IMR-90 (cell line): Measurements from ENCODE around the gene NRP2. TPM values are rescaled to one million over a fixed set of nuclear protein-coding genes. Genes with fewer than 3 reads are reported as not detected.

ENCODE experiments used
- ATAC-seq: fragments of 200-7000 bp; cut with Tn5 transposase; 2 replicates; pipeline ENCODE4 v1.9.1; 2020; ENCODE audit warnings: low read depth, mild to moderate bottlenecking, moderate library complexity
- BruUV-seq: library from RNA; stranded (reverse); fragments of 400-500 nt; replicated peaks from 2 replicates; lab custom pipeline; 2021; lab: Mats Ljungman, UMichigan
- CTCF ChIA-PET: fragments of 300-600 bp; formaldehyde crosslinking; extraction: SDS; loops from one replicate; lab custom pipeline; 2021; ENCODE audit warnings: antibody characterized with exemption; lab: Yijun Ruan, JAX
- POLR2A ChIA-PET: fragments of 300-600 bp; sonication (Branson Sonifier 250); formaldehyde crosslinking; loops from one replicate; lab custom pipeline; 2022; ENCODE audit warnings: antibody characterized with exemption; ENCODE audit not compliant: unreplicated experiment; lab: Charles Lee
- DNase-seq: peaks from one replicate; pipeline ENCODE4 v3.0.0; 2013
- H2AFZ ChIP-seq: replicated peaks from 2 replicates; pipeline ENCODE3; 2013; ENCODE audit warnings: low read length, mild to moderate bottlenecking; ENCODE audit not compliant: poor library complexity
- H2AK5ac ChIP-seq: 2 replicates; pipeline ENCODE4 v1.6.1; 2013; ENCODE audit warnings: low read depth, low read length, inconsistent platforms
- H2AK9ac ChIP-seq: replicated peaks from 2 replicates; pipeline ENCODE3; 2013; ENCODE audit warnings: mild to moderate bottlenecking, low read depth, low read length, moderate library complexity; ENCODE audit not compliant: poor library complexity
- H2BK120ac ChIP-seq: 2 replicates; pipeline ENCODE4 v1.6.1; 2013; ENCODE audit warnings: low read depth, low read length, inconsistent platforms
- H2BK15ac ChIP-seq: 3 replicates; pipeline ENCODE4 v1.6.1; 2013; ENCODE audit warnings: low read depth, low read length, inconsistent platforms
- H2BK20ac ChIP-seq: 2 replicates; pipeline ENCODE4 v1.6.1; 2013; ENCODE audit warnings: low read depth, mild to moderate bottlenecking, inconsistent platforms, low read length, moderate library complexity
- H2BK5ac ChIP-seq: 2 replicates; pipeline ENCODE4 v1.6.1; 2013; ENCODE audit warnings: mild to moderate bottlenecking, low read depth, low read length, inconsistent platforms; ENCODE audit not compliant: poor library complexity, severe bottlenecking
- H3K14ac ChIP-seq: replicated peaks from 2 replicates; pipeline ENCODE4 v1.6.1; 2013; ENCODE audit warnings: low read depth, low read length, inconsistent platforms
- H3K18ac ChIP-seq: 2 replicates; pipeline ENCODE4 v1.6.1; 2013; ENCODE audit warnings: low read depth, low read length, control low read depth
- H3K23ac ChIP-seq: 2 replicates; pipeline ENCODE4 v1.6.1; 2013; ENCODE audit warnings: low read depth, low read length, inconsistent platforms
- H3K27ac ChIP-seq: 2 replicates; pipeline ENCODE4 v1.5.1; 2013; ENCODE audit warnings: mild to moderate bottlenecking, control low read depth, low read length; ENCODE audit not compliant: insufficient read depth
- H3K27me3 ChIP-seq: 2 replicates; pipeline ENCODE4 v1.6.1; 2013; ENCODE audit warnings: low read length; ENCODE audit not compliant: control insufficient read depth, insufficient read depth
- H3K36me3 ChIP-seq: 2 replicates; pipeline ENCODE4 v1.6.1; 2013; ENCODE audit warnings: low read length, mixed read lengths; ENCODE audit not compliant: control insufficient read depth, insufficient read depth
- H3K4ac ChIP-seq: 2 replicates; pipeline ENCODE4 v1.6.1; 2013; ENCODE audit warnings: low read depth, low read length, inconsistent platforms
- H3K4me1 ChIP-seq: 2 replicates; pipeline ENCODE4 v1.6.1; 2013; ENCODE audit warnings: low read length, mixed read lengths; ENCODE audit not compliant: control insufficient read depth, insufficient read depth
- H3K4me2 ChIP-seq: 2 replicates; pipeline ENCODE4 v1.6.1; 2013; ENCODE audit warnings: low read depth, mild to moderate bottlenecking, control low read depth, low read length, moderate library complexity
- H3K4me3 ChIP-seq: 2 replicates; pipeline ENCODE4 v1.5.1; 2013; ENCODE audit warnings: low read depth, mild to moderate bottlenecking, control low read depth, low read length, moderate library complexity; ENCODE audit not compliant: insufficient read depth
- H3K56ac ChIP-seq: 2 replicates; pipeline ENCODE4 v1.6.1; 2013; ENCODE audit warnings: low read length, inconsistent platforms; ENCODE audit not compliant: insufficient read depth; ENCODE audit errors: extremely low read depth
- H3K79me1 ChIP-seq, 2 experiments: 2 replicates each; pipeline ENCODE4 v1.6.1; 2013; ENCODE audit warnings: low read length in 2 of 2, inconsistent platforms in 1 of 2, low read depth in 1 of 2
- H3K9ac ChIP-seq: 2 replicates; pipeline ENCODE4 v1.6.1; 2013; ENCODE audit warnings: low read depth, low read length, control low read depth
- H3K9me1 ChIP-seq: 2 replicates; pipeline ENCODE4 v1.6.1; 2013; ENCODE audit warnings: low read length, inconsistent platforms; ENCODE audit not compliant: insufficient read depth
- H3K9me3 ChIP-seq: 2 replicates; pipeline ENCODE4 v1.6.1; 2013; ENCODE audit warnings: low read length; ENCODE audit not compliant: control insufficient read depth, insufficient read depth
- H4K20me1 ChIP-seq: 2 replicates; pipeline ENCODE4 v1.6.1; 2013; ENCODE audit warnings: low read length, inconsistent platforms; ENCODE audit not compliant: insufficient read depth
- H4K5ac ChIP-seq: 2 replicates; pipeline ENCODE4 v1.6.1; 2013; ENCODE audit warnings: mild to moderate bottlenecking, low read depth, low read length, control low read depth
- H4K8ac ChIP-seq, 2 experiments: 2 replicates each; pipeline ENCODE4 v1.6.1; 2013; ENCODE audit warnings: low read depth in 2 of 2, low read length in 2 of 2, control low read depth in 1 of 2, inconsistent platforms in 1 of 2
- H4K91ac ChIP-seq: 2 replicates; pipeline ENCODE4 v1.6.1; 2013; ENCODE audit warnings: low read depth, low read length, inconsistent platforms; ENCODE audit not compliant: insufficient read depth
- MAFK ChIP-seq: IDR thresholded peaks from 2 replicates; pipeline ENCODE4 v1.6.1; 2012; ENCODE audit warnings: low read depth, low read length, improper control_type of control experiment
- MXI1 ChIP-seq: IDR thresholded peaks from 2 replicates; pipeline ENCODE4 v1.6.1; 2012; ENCODE audit warnings: low read depth, mild to moderate bottlenecking, low read length, moderate library complexity, borderline replicate concordance
- POLR2A ChIP-seq: IDR thresholded peaks from 2 replicates; pipeline ENCODE4 v1.6.1; 2012; ENCODE audit warnings: mild to moderate bottlenecking, low read depth, low read length
- WGBS, 2 experiments: methylation state at CpG; one replicate each; pipeline versions ENCODE4 v1.1.5 to v1.1.7; 2013; ENCODE audit warnings: missing lambda C conversion rate in 2 of 2; ENCODE audit not compliant: insufficient read length in 1 of 2; ENCODE audit errors: extremely low coverage in 2 of 2; 5-methylcytosine and 5-hydroxymethylcytosine counted together
- dilution Hi-C: fragments of 300-500 bp; cut with HindIII; formaldehyde crosslinking; loops from one replicate; pipeline ENCODE4 v1.14.3; 2018; ENCODE audit warnings: low sequenced_read_pairs; ENCODE audit not compliant: unreplicated experiment
- in situ Hi-C: fragments of 300-500 bp; cut with MboI; formaldehyde crosslinking; loops from 3 replicates; pipeline ENCODE4 v1.14.3; 2019; ENCODE audit warnings: low sequenced_read_pairs, inconsistent platforms, mixed read lengths
- intact Hi-C: fragments of 100-400 bp; cut with micrococcal nuclease; formaldehyde crosslinking; loops from 2 replicates; pipeline ENCODE4 v1.10.0; 2022
- polyA plus RNA-seq, 3 experiments: library from polyadenylated mRNA; depleted of rRNA; stranded (reverse); fragments of >200 nt; gene quantifications; 2 replicates each; pipeline ENCODE4 v1.2.3, GENCODE V29; 2012; ENCODE audit warnings: low replicate concordance in 1 of 3
- total RNA-seq: library from RNA; depleted of rRNA; stranded (reverse); fragments of >200 nt; gene quantifications from 2 replicates; pipeline ENCODE4 v1.2.3, GENCODE V29; 2012

Gene NRP2
- total and polyA plus RNA-seq, 2 of the 4 experiments (the other 2 are of a cell fraction) = 46.4 to 51.3 TPM

DNA sequence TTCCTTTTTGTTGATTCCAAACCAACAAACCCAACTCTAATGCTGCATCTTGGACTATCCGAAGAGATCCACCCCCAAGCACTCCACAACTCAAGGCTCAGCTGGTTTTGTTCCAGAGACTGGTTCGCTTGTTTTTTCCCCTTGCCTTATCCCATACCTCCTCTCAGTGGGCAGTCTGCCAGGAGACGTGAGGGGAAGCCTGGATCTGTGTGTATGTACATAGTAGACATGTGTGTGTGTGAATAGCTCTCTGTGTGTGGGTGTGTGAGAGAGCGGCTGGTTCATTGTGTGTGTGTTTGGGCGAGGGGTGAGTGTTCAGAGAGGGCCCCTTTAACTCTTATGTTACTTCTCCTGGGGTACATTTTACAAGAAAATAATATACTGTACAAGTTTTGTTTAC is 94.4 kb downstream of the NRP2 start:
- no peak for DNase-seq
- no peak overlapping the region for H2BK5ac ChIP-seq
- dilution Hi-C loops = no loop called here
- no peak overlapping the region; the same call in 1 of the 2 replicates for H3K18ac ChIP-seq
- ChIA-PET CTCF (interaction anchor here (0.6 kb wide), 1 partner anchor 80 kb away, joined by 4 read pairs; no protein-coding TSS in a partner anchor), POLR2A (no interaction called here)
- ATAC-seq = no peak
- BruUV-seq = no TSS peak
- H3K4me2 ChIP-seq = no peak overlapping the region
- H2BK15ac ChIP-seq = no peak overlapping the region
- H3K4ac ChIP-seq = no peak overlapping the region
- no CpG with 5 or more reads among the region's 5 CpGs for WGBS, 2 experiments
- H3K9ac ChIP-seq = no peak overlapping the region
- peaks cover 13% of the 10 kb centered on the region for H3K4me1 ChIP-seq
- no peak overlapping the region for H2AK5ac ChIP-seq
- H3K9me1 ChIP-seq = no peaks in the 10 kb centered on the region; the same call in 1 of the 2 replicates
- H3K56ac ChIP-seq = no peak overlapping the region
- peaks cover 8% of the 10 kb centered on the region for H3K27me3 ChIP-seq
- H3K36me3 ChIP-seq = peaks cover 13% of the 10 kb centered on the region
- no peak overlapping the region for H3K27ac ChIP-seq
- no peak overlapping the region for H3K14ac ChIP-seq
- H3K9me3 ChIP-seq = no peaks in the 10 kb centered on the region
- TF ChIP-seq MAFK = no peak
- no peak for TF ChIP-seq POLR2A
- TF ChIP-seq MXI1 = no peak
- no peak overlapping the region for H3K23ac ChIP-seq
- no peak overlapping the region for H4K91ac ChIP-seq
- intact Hi-C loops = no loop called here
- no peak overlapping the region for H2AK9ac ChIP-seq
- no peak overlapping the region for H4K5ac ChIP-seq
- no peak overlapping the region for H3K4me3 ChIP-seq
- no peaks in the 10 kb centered on the region for H3K79me1 ChIP-seq
- H2BK120ac ChIP-seq = no peak overlapping the region
- in situ Hi-C loops = loop anchor here (10.0 kb wide), 1 partner anchor 108 kb away; no protein-coding TSS in a partner anchor
- no peak overlapping the region for H4K8ac ChIP-seq
- no peak overlapping the region for H2BK20ac ChIP-seq
- H2AFZ ChIP-seq = no peak overlapping the region
- H4K20me1 ChIP-seq = no peaks in the 10 kb centered on the region
